HG02970 (cell line): ENCODE measurements around the gene STK11IP.

Experiments used
- ATAC-seq: cut with Tn5 transposase; IDR thresholded peaks from one replicate; pipeline ENCODE4 v1.9.1; 2021; ENCODE audit warnings: mild to moderate bottlenecking, moderate library complexity, moderate number of reproducible peaks; ENCODE audit not compliant: unreplicated experiment, low FRiP score

STK11IP gene

GRCh38 chr2:219562049-219563020 lies 35.3 kb upstream of the STK11IP start:
- ATAC-seq: no peak

DNA sequence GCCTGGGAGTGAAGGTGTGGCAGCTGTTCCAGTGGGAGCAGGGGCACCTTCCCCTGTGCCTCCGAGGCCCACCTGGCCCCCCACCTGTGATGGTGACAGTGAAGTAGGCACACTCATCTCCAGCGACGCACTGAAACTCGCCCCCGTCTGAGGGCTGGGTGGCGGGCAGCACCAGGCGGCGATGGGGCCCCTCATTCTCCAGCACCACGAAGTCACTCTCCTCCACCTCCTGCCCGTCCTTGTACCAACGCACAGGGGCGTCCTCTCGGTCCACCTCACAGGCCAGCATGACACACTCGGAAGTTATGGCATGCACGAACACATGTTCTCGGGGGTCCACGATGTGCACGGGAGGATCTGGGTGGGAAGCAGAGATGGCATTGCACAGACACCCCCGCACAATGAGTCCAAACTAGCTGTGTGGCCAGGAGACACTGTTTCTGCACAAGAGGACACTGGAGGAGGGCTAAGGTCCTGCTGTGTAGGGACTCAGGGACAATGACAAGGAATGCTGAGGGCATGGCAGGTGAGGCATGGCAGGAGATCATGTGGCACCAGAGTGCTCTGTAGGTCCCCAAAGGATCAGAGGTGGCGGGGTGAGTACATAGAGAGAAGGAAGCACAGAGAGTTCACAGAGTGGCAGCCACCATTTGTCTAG lies 34.3 kb upstream of the STK11IP start:
- ATAC-seq: no peak

- ATAC-seq: no peak
Measured at GRCh38 chr2:219565130-219566080, 32.3 kb upstream of the STK11IP start.

DNA sequence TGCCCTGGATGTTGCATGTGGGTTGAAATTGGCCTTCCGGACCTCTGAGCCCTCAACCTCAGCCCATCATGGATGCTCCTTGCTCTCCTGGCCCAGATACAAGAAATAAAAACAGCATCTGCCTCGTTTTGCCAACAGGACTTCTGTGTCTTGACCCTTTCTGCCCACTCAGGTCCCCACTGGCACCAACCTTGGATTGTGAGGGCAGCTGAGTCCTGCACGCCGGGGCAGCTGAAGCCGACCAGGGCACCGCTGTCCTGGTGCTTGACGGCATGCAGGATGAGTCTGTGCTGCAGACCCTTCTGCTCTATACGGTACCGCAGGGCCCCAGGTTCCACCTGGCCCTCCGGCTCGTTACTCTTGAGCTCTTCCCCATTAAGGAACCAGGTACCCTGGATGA lies 31.0 kb upstream of the STK11IP start:
- ATAC-seq: no peak

DNA sequence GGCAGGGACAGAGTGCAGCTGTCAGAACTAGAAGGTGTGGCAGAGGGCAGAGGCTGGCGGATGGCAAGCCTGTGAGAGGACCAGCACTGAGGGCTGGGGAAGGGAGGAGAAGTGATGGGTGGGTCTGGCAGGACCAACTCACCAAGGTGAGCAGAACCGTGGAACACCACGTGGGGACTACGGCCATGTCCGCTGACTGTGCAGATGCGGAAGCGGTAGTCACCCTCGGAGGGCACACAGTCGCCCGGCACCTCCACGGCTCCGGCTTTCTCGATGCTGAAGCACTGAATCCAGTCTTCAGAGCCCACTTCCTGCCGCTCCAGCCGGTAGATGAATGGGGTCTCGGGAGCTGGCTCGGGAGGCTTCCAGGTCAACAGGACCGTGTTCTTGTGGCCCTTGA lies 30.5 kb upstream of the STK11IP start:
- no peak for ATAC-seq

DNA sequence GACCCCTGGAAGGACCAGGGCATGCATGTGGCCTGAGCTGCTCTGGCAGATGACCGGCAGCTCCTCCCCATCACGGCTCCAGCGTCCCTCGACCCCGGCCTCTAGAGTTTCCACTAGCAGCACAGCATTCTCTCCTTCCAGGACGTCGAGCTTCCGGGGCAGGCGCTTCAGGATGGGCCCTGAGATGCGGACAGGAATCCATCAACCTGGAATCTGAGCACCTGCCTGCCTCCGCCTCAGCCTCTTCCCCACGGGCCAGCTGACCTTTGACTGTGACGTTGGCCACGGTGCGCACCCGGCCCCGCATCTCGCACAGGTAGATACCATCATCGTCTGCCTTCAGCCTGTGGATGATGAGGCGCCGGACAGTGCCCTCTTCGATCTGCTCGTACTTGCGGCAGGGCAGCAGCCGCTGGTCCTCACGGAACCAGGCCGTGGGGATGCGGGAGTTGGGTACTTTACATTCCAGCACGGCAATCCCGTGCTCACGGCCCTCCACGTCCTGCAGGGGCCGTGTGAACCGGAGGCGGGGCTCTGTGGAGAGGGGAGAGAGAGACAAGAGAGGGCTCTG lies 29.8 kb upstream of the STK11IP start:
- no peak for ATAC-seq

GRCh38 chr2:219569041-219569440 lies 28.6 kb upstream of the STK11IP start:
- ATAC-seq: no peak

DNA sequence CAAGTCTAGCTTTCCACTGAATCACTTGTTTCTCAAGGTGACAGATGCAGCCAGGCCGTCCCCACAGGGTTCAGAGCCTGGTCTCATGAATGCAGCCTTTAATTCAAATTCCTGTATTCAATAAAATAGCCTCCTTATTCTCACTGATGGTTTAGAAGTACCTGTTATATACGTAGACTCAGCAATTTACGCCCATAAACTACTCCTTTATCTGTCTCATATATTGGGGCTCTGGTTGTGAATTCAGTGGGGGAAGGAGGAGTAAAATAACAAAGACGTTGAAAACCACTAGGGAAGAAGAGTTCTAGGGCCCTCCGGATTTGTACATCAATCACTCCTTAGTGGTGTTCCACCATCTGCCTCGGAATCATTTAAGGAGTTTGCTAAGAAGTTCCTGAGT lies 28.0 kb upstream of the STK11IP start:
- ATAC-seq: no peak

DNA sequence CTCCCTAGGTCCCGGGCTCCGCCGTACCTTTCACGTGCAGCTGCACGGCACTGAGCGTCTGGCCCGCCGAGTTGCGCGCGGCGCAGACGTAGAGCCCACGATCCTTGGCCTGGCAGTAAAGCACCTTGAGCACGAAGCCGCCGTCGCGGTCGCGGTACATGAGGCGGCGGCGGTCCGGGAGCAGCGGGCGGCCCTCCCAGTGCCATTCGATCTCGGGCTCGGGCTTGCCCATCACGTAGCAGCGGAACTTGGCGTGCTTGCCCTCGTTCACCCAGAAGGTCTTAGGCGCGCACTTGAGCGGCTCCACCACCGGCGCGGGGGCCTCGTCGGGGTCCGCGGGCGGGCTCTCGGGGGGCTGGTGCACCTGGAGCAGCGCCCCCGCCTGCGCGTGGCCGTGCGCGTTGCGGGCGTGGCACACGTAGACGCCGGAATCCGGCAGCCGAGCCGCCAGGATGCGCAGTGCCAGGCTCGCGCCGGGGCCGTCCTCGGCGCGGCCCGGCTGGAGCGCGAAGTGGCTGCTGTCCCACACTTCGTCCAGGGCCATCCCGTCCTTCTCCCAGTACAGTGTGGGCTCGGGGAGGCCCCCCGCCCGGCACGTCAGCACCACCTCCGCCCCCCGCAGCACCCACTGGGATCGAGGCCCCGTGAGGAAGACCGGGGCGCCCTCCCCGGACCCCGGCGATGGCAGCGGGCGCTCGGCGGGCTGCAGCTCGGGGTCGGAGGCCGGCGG lies 27.3 kb upstream of the STK11IP start:
- no peak for ATAC-seq

DNA sequence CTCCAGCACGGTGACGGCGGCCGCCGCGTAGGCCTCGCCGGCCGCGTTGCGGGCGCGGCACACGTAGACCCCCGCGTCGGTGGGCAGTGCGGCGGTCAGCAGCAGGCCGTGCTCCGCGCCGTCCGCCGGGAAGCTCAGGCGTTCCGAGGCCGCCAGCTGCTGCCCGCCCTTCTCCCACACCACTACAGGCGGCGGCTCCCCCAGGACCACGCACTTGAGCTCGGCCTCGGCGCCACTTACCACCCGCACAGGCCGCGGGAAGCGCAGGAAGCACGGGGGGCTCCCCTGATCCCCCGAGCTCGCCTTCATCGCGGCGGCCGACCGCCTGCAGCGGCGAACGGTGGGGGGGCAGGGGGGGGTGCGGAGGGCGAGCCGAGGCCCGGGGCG lies 26.7 kb upstream of the STK11IP start:
- ATAC-seq: no peak

DNA sequence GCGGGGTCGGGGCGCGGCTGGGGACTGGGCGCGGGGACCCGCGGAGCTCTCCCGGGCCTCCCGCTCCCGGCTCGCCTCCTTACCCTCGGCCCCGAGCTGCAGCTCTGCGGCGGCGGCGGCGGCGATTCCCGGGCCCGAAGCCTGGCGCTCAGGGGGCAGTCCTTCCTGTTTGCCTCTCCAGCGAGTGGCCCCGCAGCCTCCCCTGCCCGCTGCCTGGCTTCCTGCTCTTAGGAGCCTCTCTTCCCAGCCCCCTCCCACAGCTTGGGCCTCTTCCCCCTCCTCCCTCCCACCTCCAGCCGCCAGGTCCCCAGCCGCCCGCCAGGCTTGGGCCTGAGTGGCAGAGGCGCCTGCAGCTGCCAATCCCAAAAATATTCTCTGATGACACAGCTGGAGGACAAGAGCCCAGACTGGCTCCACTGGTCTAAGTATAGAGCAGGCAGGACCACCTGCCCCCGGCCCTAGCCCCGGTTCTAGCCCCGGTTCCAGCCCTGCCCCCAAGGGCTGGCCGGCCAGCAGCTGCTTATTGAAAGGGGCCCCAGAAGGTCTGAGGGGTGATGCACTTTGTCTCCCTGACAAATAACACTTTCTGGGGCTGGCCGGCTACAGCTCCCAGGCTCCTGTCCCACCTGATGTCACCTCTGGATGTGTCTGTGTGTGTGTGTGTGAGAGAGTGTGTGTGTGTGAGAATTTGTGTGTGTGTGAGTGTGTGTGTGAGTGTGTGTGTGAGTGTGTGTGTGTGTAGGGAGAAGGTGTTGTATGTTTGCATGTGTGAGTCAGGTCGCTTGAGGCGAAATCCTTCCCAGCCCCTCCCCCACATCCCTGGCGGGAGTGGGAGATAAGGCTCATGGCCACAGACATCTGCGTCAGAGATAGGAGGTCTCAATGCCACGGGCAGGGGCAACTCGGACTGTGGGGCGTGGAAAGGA lies 26.1 kb upstream of the STK11IP start, which contains the start of gene OBSL1:
OBSL1 (minus strand) TSS at position 229 of the 926 bp plus-strand sequence. CDS start 307 bp downstream, outside the sequence.
- ATAC-seq: no peak

- ATAC-seq: no peak
Measured at GRCh38 chr2:219572237-219573001, 25.2 kb upstream of the STK11IP start, which contains the start of gene INHA. Gene INHA (plus strand): TSS chr2:219572310. CDS start chr2:219572375, 65 bp downstream.

- ATAC-seq: no peak
Measured at GRCh38 chr2:219573166-219573565, 24.5 kb upstream of the STK11IP start.

GRCh38 chr2:219574484-219575311 lies 23.0 kb upstream of the STK11IP start:
- ATAC-seq: no peak

DNA sequence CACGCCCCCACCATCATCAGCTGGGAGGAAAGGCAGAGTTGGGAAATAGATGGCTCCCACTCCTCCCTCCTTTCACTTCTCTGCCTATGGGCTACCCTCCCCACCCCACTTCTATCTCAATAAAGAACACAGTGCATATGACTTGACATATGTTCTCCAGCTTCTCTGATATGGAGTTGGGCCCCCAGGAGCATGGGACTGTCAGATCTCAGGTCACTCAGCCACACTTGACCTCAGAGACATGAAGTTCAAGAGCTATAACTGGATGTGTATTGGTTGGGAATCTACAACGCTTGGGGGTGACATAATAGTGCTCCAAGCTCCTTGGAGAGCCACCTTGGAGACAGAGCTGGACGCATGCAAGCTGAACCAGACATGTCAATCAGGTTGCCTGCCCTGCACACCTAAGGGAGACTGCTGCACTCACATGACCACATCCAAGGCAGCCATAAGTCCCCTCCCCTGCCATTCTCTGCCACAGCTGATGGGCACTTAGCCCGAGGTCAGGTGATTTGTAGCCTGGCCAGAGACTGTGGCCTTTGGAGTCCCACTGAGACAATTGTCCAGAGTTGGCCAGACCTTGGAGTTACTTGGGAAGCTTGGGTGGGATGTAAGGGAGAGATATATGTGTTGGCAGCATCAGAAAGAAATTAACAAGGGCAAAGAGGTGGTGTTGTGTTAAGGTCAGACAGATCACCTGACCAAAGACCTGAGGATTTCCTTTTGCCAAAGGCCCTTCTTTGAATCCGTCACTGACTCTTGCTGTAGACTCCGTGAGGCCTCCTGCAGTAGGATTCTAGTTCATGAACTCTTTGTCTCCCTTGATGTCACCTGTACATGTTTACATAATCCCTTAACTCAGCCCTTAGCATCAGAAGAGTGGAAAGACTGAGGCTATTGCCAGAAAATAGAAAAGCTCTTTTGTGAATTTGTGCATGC lies 21.8 kb upstream of the STK11IP start:
- no peak for ATAC-seq
